Mesenchymal stem cell (in vitro differentiated cells and primary cell): ENCODE data around the gene CDKN1C.

Experiments used
- DNase-seq: peaks from one replicate; pipeline ENCODE4 v3.0.0-alpha.2; 2013
- H2AFZ ChIP-seq: one replicate; pipeline ENCODE4 v1.6.1; 2013; ENCODE audit warnings: low read depth, mild to moderate bottlenecking, control low read depth, inconsistent platforms, low read length, moderate library complexity
- H2AK5ac ChIP-seq: 2 replicates; pipeline ENCODE4 v1.6.1; 2013; ENCODE audit warnings: low read length, moderate library complexity, mild to moderate bottlenecking, inconsistent platforms; ENCODE audit not compliant: severe bottlenecking
- H2BK120ac ChIP-seq: one replicate; pipeline ENCODE4 v1.6.1; 2013; ENCODE audit warnings: low read depth, mild to moderate bottlenecking, inconsistent platforms, low read length, moderate library complexity
- H2BK12ac ChIP-seq, 2 experiments: one replicate each; pipeline ENCODE4 v1.6.1; 2013; ENCODE audit warnings: inconsistent platforms in 2 of 2, low read length in 2 of 2, mild to moderate bottlenecking in 2 of 2, moderate library complexity in 2 of 2, control low read depth in 1 of 2
- H2BK15ac ChIP-seq: one replicate; pipeline ENCODE4 v1.6.1; 2013; ENCODE audit warnings: mild to moderate bottlenecking, low read depth, inconsistent platforms; ENCODE audit not compliant: poor library complexity, severe bottlenecking
- H2BK5ac ChIP-seq: 2 replicates; pipeline ENCODE4 v1.6.1; 2013; ENCODE audit warnings: low read depth, mild to moderate bottlenecking, low read length, control low read depth, inconsistent platforms; ENCODE audit not compliant: poor library complexity, severe bottlenecking
- H3K14ac ChIP-seq, 2 experiments: one replicate each; pipeline ENCODE4 v1.6.1; 2013; ENCODE audit warnings: inconsistent platforms in 2 of 2, low read length in 2 of 2, control low read depth in 1 of 2, mild to moderate bottlenecking in 1 of 2, moderate library complexity in 1 of 2
- H3K18ac ChIP-seq, 2 experiments: one replicate each; pipeline ENCODE4 v1.6.1; 2013; ENCODE audit warnings: inconsistent platforms in 2 of 2, low read length in 2 of 2, control low read depth in 1 of 2, low read depth in 1 of 2, mild to moderate bottlenecking in 1 of 2
- H3K23ac ChIP-seq, 2 experiments: one replicate each; pipeline ENCODE4 v1.6.1; 2013; ENCODE audit warnings: inconsistent platforms in 2 of 2, low read length in 2 of 2, mild to moderate bottlenecking in 2 of 2, moderate library complexity in 2 of 2, control low read depth in 1 of 2
- H3K27ac ChIP-seq: 2 replicates; pipeline ENCODE4 v1.5.1; 2013; ENCODE audit warnings: mild to moderate bottlenecking, moderate library complexity, low read length, control low read depth, inconsistent platforms; ENCODE audit not compliant: poor library complexity, severe bottlenecking
- H3K27me3 ChIP-seq, 2 experiments: 2 replicates each; pipeline versions ENCODE4 v1.6.1 to v1.7.0; 2013; ENCODE audit warnings: low read length in 2 of 2, mild to moderate bottlenecking in 2 of 2, moderate library complexity in 2 of 2, control low read depth in 1 of 2, inconsistent platforms in 1 of 2; ENCODE audit not compliant: control insufficient read depth in 1 of 2, insufficient read depth in 1 of 2
- H3K36me3 ChIP-seq, 2 experiments: 2 replicates each; pipeline versions ENCODE4 v1.6.1 to v1.7.0; 2013; ENCODE audit warnings: low read length in 2 of 2, control low read depth in 1 of 2, inconsistent platforms in 1 of 2, low read depth in 1 of 2, mild to moderate bottlenecking in 1 of 2; ENCODE audit not compliant: insufficient read depth in 2 of 2, control insufficient read depth in 1 of 2
- H3K4ac ChIP-seq, 2 experiments: one replicate each; pipeline ENCODE4 v1.6.1; 2013; ENCODE audit warnings: inconsistent platforms in 2 of 2, low read length in 2 of 2, mild to moderate bottlenecking in 2 of 2, moderate library complexity in 2 of 2, control low read depth in 1 of 2, low read depth in 1 of 2
- H3K4me1 ChIP-seq: 2 replicates; pipeline ENCODE4 v1.6.1; 2013; ENCODE audit warnings: low read depth, low read length, control low read depth; ENCODE audit not compliant: control insufficient read depth, insufficient read depth
- H3K4me2 ChIP-seq: 2 replicates; pipeline ENCODE4 v1.6.1; 2013; ENCODE audit warnings: low read length, mild to moderate bottlenecking, inconsistent platforms; ENCODE audit not compliant: poor library complexity, severe bottlenecking
- H3K4me3 ChIP-seq, 2 experiments: 2 replicates each; pipeline versions ENCODE4 v1.5.1 to v1.7.0; 2013; ENCODE audit warnings: low read length in 2 of 2, mild to moderate bottlenecking in 2 of 2, control low read depth in 1 of 2, low read depth in 1 of 2; ENCODE audit not compliant: insufficient read depth in 1 of 2
- H3K79me1 ChIP-seq: replicated peaks from 2 replicates; pipeline ENCODE4 v1.6.1; 2013; ENCODE audit warnings: mild to moderate bottlenecking, control low read depth, low read length, inconsistent platforms; ENCODE audit not compliant: poor library complexity, severe bottlenecking
- H3K9ac ChIP-seq: 2 replicates; pipeline ENCODE4 v1.7.0; 2013; ENCODE audit warnings: mild to moderate bottlenecking, low read length, moderate library complexity
- H3K9me3 ChIP-seq: 2 replicates; pipeline ENCODE4 v1.7.0; 2013; ENCODE audit warnings: mild to moderate bottlenecking, low read length; ENCODE audit not compliant: control insufficient read depth
- H4K8ac ChIP-seq: one replicate; pipeline ENCODE4 v1.6.1; 2013; ENCODE audit warnings: inconsistent platforms, mild to moderate bottlenecking, low read length, moderate library complexity
- H4K91ac ChIP-seq: one replicate; pipeline ENCODE4 v1.6.1; 2013; ENCODE audit warnings: mild to moderate bottlenecking, low read length, inconsistent platforms
- WGBS: methylation state at CpG from one replicate; pipeline ENCODE4 v1.1.7; 2013; ENCODE audit warnings: mixed read lengths; 5-methylcytosine and 5-hydroxymethylcytosine counted together

CDKN1C gene

DNA sequence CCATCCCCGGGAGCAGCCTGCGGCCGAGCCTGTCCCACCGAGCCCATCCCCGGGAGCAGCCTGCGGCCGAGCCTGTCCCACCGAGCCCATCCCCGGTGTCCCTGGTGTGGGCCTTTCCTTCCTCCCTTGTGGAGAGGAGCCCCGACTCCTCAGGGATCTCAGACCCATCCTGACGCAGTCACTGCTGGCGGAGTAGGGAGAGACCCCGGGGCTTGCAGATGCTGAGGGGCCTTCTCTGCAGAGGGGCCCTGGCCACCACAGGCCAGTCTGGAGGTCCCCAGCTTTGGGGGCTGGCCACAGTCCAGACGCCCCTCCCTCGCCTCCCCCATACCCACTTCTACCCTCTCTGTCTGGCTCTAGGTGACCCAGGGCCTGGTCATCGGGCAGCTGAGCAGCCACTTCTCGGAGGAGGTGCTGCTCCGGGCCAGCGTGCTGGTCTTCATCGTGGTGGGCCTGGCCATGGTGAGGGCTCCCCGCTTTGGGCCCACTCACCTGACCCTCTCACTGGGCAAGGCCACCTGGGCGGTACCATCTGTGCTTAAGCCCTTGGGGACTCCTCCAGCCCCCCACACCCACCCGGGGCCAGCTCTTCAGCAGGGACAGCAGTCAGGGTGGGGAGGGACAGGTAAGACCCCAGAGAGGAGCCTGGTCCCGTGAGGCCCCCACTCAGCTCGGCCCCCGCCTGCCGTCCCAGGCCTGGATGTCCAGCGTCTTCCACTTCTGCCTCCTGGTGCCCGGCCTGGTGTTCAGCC, 36.3 kb upstream of the CDKN1C start:
- DNase-seq = no peak
- no peak overlapping the region for H2BK5ac ChIP-seq
- H3K27ac ChIP-seq = no peak overlapping the region
- WGBS = 90% methylated on average over 22 of the region's 29 CpGs
- no peak overlapping the region for H3K14ac ChIP-seq
- peaks cover 0 to 30% of the 10 kb centered on the region in 2 experiments for H3K36me3 ChIP-seq
- H3K4ac ChIP-seq = no peak overlapping the region
- H3K4me3 ChIP-seq = no peak overlapping the region
- no peak overlapping the region for H4K8ac ChIP-seq
- peak overlapping the region; percentile 62 for H4K91ac ChIP-seq
- H2BK120ac ChIP-seq = no peak overlapping the region
- no peak overlapping the region for H2BK15ac ChIP-seq
- H3K23ac ChIP-seq = no peak overlapping the region
- H2AFZ ChIP-seq = no peak overlapping the region
- no peaks in the 10 kb centered on the region for H3K27me3 ChIP-seq
- H3K4me2 ChIP-seq = no peak overlapping the region
- no peak overlapping the region for H2BK12ac ChIP-seq
- H3K18ac ChIP-seq = no peak overlapping the region
- peaks cover 15% of the 10 kb centered on the region for H3K4me1 ChIP-seq
- H2AK5ac ChIP-seq = no peak overlapping the region
- H3K9ac ChIP-seq = no peak overlapping the region
- H3K79me1 ChIP-seq = peaks cover 4% of the 10 kb centered on the region
- no peaks in the 10 kb centered on the region for H3K9me3 ChIP-seq

DNA sequence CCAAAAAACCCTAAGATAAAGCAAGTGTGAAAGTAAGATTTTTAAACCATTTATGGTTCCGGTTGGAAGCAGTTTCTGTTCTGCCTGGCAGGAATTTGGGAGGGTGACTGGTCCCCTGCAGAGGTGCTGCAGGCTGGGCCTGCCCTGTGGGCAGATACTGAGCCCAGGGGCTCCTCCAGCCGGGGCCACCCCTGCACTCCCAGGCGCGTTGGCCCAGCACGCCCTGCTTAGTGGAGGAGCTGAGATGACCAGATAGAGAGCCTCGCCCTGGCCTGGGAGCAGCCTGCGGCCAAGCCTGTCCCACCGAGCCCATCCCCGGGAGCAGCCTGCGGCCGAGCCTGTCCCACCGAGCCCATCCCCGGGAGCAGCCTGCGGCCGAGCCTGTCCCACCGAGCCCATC, 35.7 kb upstream of the CDKN1C start:
- H3K79me1 ChIP-seq = peaks cover 2% of the 10 kb centered on the region
- no peak for DNase-seq
- WGBS = 100% methylated on average over 1 of the region's 16 CpGs
- no peak overlapping the region for H2AFZ ChIP-seq
- H3K18ac ChIP-seq = no peak overlapping the region
- no peak overlapping the region for H3K14ac ChIP-seq
- peaks cover 9% of the 10 kb centered on the region for H3K4me1 ChIP-seq
- no peak overlapping the region for H2BK5ac ChIP-seq
- no peaks in the 10 kb centered on the region for H3K27me3 ChIP-seq
- H3K9me3 ChIP-seq = no peaks in the 10 kb centered on the region
- H3K4me3 ChIP-seq = no peak overlapping the region
- H4K8ac ChIP-seq = no peak overlapping the region
- no peak overlapping the region for H3K4ac ChIP-seq
- H3K27ac ChIP-seq = no peak overlapping the region
- no peak overlapping the region for H2BK12ac ChIP-seq
- peaks cover 0 to 30% of the 10 kb centered on the region in 2 experiments for H3K36me3 ChIP-seq
- no peak overlapping the region for H2AK5ac ChIP-seq
- H3K4me2 ChIP-seq = no peak overlapping the region
- H2BK15ac ChIP-seq = no peak overlapping the region
- H4K91ac ChIP-seq = no peak overlapping the region
- H2BK120ac ChIP-seq = no peak overlapping the region
- H3K23ac ChIP-seq = no peak overlapping the region
- no peak overlapping the region for H3K9ac ChIP-seq

DNA sequence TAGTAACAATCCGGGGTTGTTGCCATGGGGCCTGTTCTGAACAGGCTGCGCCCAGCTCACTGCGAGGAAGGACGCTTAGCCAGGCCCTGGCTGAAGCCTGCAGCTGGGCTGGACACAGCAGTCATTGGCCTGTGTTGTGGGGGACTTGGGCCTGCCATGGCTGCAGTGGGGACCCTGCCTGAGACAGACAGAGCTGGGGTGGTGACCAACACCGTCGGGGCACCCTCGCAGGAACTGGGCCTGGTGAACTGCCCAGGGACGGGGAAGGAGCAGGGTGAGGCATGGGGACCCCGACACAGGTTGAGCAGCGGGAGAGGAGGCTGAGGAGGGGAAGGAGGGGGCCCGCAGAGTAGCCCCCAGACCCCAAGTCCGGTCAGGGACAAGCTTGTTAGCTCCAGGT, 34.8 kb upstream of the CDKN1C start:
- no peaks in the 10 kb centered on the region for H3K9me3 ChIP-seq
- H3K9ac ChIP-seq = no peak overlapping the region
- no peak overlapping the region for H2AFZ ChIP-seq
- no peak overlapping the region for H3K23ac ChIP-seq
- no peak overlapping the region for H3K14ac ChIP-seq
- peak overlapping the region; percentile 40 for H4K91ac ChIP-seq
- H3K4ac ChIP-seq = no peak overlapping the region
- peaks cover 2% of the 10 kb centered on the region for H3K79me1 ChIP-seq
- 97% methylated on average over 12 of the region's 12 CpGs for WGBS
- peaks cover 6% of the 10 kb centered on the region for H3K4me1 ChIP-seq
- DNase-seq = no peak
- no peak overlapping the region for H2BK120ac ChIP-seq
- no peaks in the 10 kb centered on the region for H3K27me3 ChIP-seq
- H3K4me2 ChIP-seq = no peak overlapping the region
- H2AK5ac ChIP-seq = no peak overlapping the region
- H2BK5ac ChIP-seq = no peak overlapping the region
- H3K18ac ChIP-seq = no peak overlapping the region
- peak overlapping the region; percentile 20 for H4K8ac ChIP-seq
- peaks cover 0 to 30% of the 10 kb centered on the region in 2 experiments for H3K36me3 ChIP-seq
- H2BK12ac ChIP-seq = no peak overlapping the region
- H2BK15ac ChIP-seq = no peak overlapping the region
- no peak overlapping the region for H3K27ac ChIP-seq
- no peak overlapping the region for H3K4me3 ChIP-seq

DNA sequence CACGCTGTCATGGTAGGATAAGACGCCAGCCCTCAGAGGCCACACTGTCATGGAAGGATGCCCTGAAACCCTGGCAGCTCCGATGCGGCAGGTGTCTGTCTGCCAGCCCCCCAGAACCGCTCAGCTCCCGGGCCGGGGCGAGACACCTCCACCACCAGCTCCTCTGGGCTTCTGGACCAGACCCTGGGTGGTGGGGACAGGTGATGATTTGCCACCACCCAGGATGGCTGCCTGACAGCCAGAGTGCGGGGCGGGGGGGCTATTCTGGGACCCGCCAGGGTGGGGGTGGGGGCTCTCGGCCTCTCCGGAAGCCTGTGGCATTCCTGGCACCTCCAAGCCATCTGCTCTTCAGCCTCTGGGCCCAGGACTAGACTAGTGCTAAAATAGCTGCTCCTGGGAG, 34.3 kb upstream of the CDKN1C start:
- no peak overlapping the region for H3K23ac ChIP-seq
- no peak overlapping the region for H3K4ac ChIP-seq
- WGBS = 97% methylated on average over 13 of the region's 13 CpGs

More for the DNA sequence above, 34.3 kb upstream of the CDKN1C start:
- Histone ChIP-seq H4K8ac (no peak overlapping the region), H3K4me1 (peaks cover 4% of the 10 kb centered on the region), H4K91ac (no peak overlapping the region), H2AFZ (no peak overlapping the region), H3K27ac (no peak overlapping the region), H3K36me3 (peaks cover 0 to 25% of the 10 kb centered on the region in 2 experiments), H3K9ac (no peak overlapping the region), H3K18ac (no peak overlapping the region), H3K9me3 (no peaks in the 10 kb centered on the region), H2BK15ac (peak overlapping the region; percentile 37), H3K27me3 (no peaks in the 10 kb centered on the region), H3K14ac (no peak overlapping the region), H3K4me3 (no peak overlapping the region), H2BK5ac (no peak overlapping the region), H3K79me1 (peaks cover 1% of the 10 kb centered on the region), H3K4me2 (no peak overlapping the region), H2BK12ac (no peak overlapping the region), H2AK5ac (no peak overlapping the region), H2BK120ac (no peak overlapping the region)
- DNase-seq = no peak
